H9 (cell line): ENCODE measurements around the gene TCEAL8. TPM values are rescaled to one million over a fixed set of nuclear protein-coding genes. Genes with fewer than 3 reads are reported as not detected.
"Not testable (repeated sequence)": the region's sequence is repeated elsewhere in the genome, so short reads cannot be mapped to it uniquely, and the experiment has no call there.

ENCODE experiments used
- DNase-seq: peaks from one replicate; pipeline ENCODE4 v3.0.0-alpha.2; 2017
- H2AFZ ChIP-seq: one replicate; pipeline ENCODE4 v1.6.1; 2013; ENCODE audit warnings: mild to moderate bottlenecking, low read length, control low read depth, moderate library complexity
- H2AK5ac ChIP-seq: 2 replicates; pipeline ENCODE4 v1.6.1; 2013; ENCODE audit warnings: low read length, control low read depth, mixed read lengths; ENCODE audit not compliant: insufficient read length
- H2BK120ac ChIP-seq: one replicate; pipeline ENCODE4 v1.6.1; 2013; ENCODE audit warnings: low read depth, mild to moderate bottlenecking, low read length, control low read depth, inconsistent platforms; ENCODE audit not compliant: poor library complexity, severe bottlenecking
- H2BK12ac ChIP-seq: 2 replicates; pipeline ENCODE4 v1.6.1; 2013; ENCODE audit warnings: low read length, control low read depth, mixed read lengths, low read depth; ENCODE audit not compliant: insufficient read length
- H2BK15ac ChIP-seq: 2 replicates; pipeline ENCODE4 v1.6.1; 2013; ENCODE audit warnings: low read depth, low read length, control low read depth
- H2BK20ac ChIP-seq: one replicate; pipeline ENCODE4 v1.6.1; 2013; ENCODE audit warnings: low read depth, mild to moderate bottlenecking, low read length, control low read depth, inconsistent platforms; ENCODE audit not compliant: poor library complexity, severe bottlenecking
- H2BK5ac ChIP-seq: 2 replicates; pipeline ENCODE4 v1.6.1; 2013; ENCODE audit warnings: low read length, control low read depth, mixed read lengths; ENCODE audit not compliant: insufficient read length
- H3K14ac ChIP-seq: 2 replicates; pipeline ENCODE4 v1.6.1; 2013; ENCODE audit warnings: low read length, control low read depth; ENCODE audit not compliant: insufficient read depth
- H3K18ac ChIP-seq: 2 replicates; pipeline ENCODE4 v1.6.1; 2013; ENCODE audit warnings: low read depth, mild to moderate bottlenecking, mixed read lengths, low read length, control low read depth; ENCODE audit not compliant: insufficient read length
- H3K23ac ChIP-seq: 2 replicates; pipeline ENCODE4 v1.6.1; 2013; ENCODE audit warnings: low read length, control low read depth, mixed read lengths, low read depth; ENCODE audit not compliant: insufficient read length
- H3K23me2 ChIP-seq: 2 replicates; pipeline ENCODE4 v1.6.1; 2013; ENCODE audit warnings: low read depth, mild to moderate bottlenecking, mixed read lengths, low read length, control low read depth; ENCODE audit not compliant: insufficient read length, poor library complexity, severe bottlenecking
- H3K27ac ChIP-seq: 2 replicates; pipeline ENCODE4 v1.5.1; 2013; ENCODE audit warnings: low read length, control low read depth, mixed read lengths, low read depth; ENCODE audit not compliant: insufficient read length
- H3K27me3 ChIP-seq: 2 replicates; pipeline ENCODE4 v1.6.1; 2013; ENCODE audit warnings: low read length, control low read depth, inconsistent platforms; ENCODE audit not compliant: insufficient read depth
- H3K4ac ChIP-seq: 2 replicates; pipeline ENCODE4 v1.6.1; 2013; ENCODE audit warnings: low read depth, mild to moderate bottlenecking, control low read depth, inconsistent platforms, low read length, moderate library complexity
- H3K4me1 ChIP-seq: 2 replicates; pipeline ENCODE4 v1.6.1; 2013; ENCODE audit warnings: low read length, control low read depth, inconsistent platforms; ENCODE audit not compliant: insufficient read depth
- H3K4me2 ChIP-seq: 2 replicates; pipeline ENCODE4 v1.6.1; 2013; ENCODE audit warnings: low read length, control low read depth, mixed read lengths; ENCODE audit not compliant: insufficient read length, insufficient read depth
- H3K56ac ChIP-seq: 2 replicates; pipeline ENCODE4 v1.6.1; 2013; ENCODE audit warnings: low read depth, mild to moderate bottlenecking, mixed read lengths, low read length, control low read depth; ENCODE audit not compliant: insufficient read length
- H3K79me1 ChIP-seq: 2 replicates; pipeline ENCODE4 v1.6.1; 2013; ENCODE audit warnings: low read depth, mild to moderate bottlenecking, moderate library complexity, low read length, control low read depth, inconsistent platforms; ENCODE audit not compliant: insufficient read depth, poor library complexity, severe bottlenecking
- H3K79me2 ChIP-seq: 2 replicates; pipeline ENCODE4 v1.6.1; 2013; ENCODE audit warnings: low read length, control low read depth, inconsistent platforms; ENCODE audit not compliant: insufficient read depth
- H3K9ac ChIP-seq: 2 replicates; pipeline ENCODE4 v1.6.1; 2013; ENCODE audit warnings: low read length, control low read depth, mixed read lengths; ENCODE audit not compliant: insufficient read length; ENCODE audit errors: extremely low read depth
- H3K9me3 ChIP-seq: one replicate; pipeline ENCODE4 v1.6.1; 2013; ENCODE audit warnings: low read depth, low read length, inconsistent platforms; ENCODE audit not compliant: control insufficient read depth
- H3T11ph ChIP-seq: one replicate; pipeline ENCODE4 v1.6.1; 2013; ENCODE audit warnings: mild to moderate bottlenecking, low read length, control low read depth, inconsistent platforms
- H4K20me1 ChIP-seq: one replicate; pipeline ENCODE4 v1.6.1; 2013; ENCODE audit not compliant: control insufficient read depth, insufficient read length, insufficient read depth
- H4K5ac ChIP-seq: 2 replicates; pipeline ENCODE4 v1.6.1; 2013; ENCODE audit warnings: low read depth, mild to moderate bottlenecking, mixed read lengths, low read length, control low read depth; ENCODE audit not compliant: insufficient read length
- H4K8ac ChIP-seq: replicated peaks from 2 replicates; pipeline ENCODE4 v1.6.1; 2013; ENCODE audit warnings: low read length, control low read depth, mixed read lengths, low read depth; ENCODE audit not compliant: insufficient read length
- H4K91ac ChIP-seq: 2 replicates; pipeline ENCODE4 v1.6.1; 2013; ENCODE audit warnings: low read depth, mild to moderate bottlenecking, moderate library complexity, mixed read lengths, low read length, control low read depth; ENCODE audit not compliant: insufficient read length
- H3K27ac Mint-ChIP-seq, 3 experiments: 2 replicates in 2 of 3; 3 replicates in 1 of 3; pipeline ENCODE4 v1.8.0; 2020 to 2021; ENCODE audit warnings: mixed read lengths in 3 of 3, mild to moderate bottlenecking in 1 of 3, moderate library complexity in 1 of 3
- H3K27me3 Mint-ChIP-seq: 2 replicates; pipeline ENCODE4 v1.8.0; 2021; ENCODE audit warnings: low read depth, mild to moderate bottlenecking, moderate library complexity, mixed read lengths
- H3K36me3 Mint-ChIP-seq, 3 experiments: 2 replicates in 2 of 3; 3 replicates in 1 of 3; pipeline ENCODE4 v1.8.0; 2020 to 2021; ENCODE audit warnings: low read depth in 3 of 3, mixed read lengths in 3 of 3; ENCODE audit not compliant: insufficient read depth in 1 of 3
- H3K4me1 Mint-ChIP-seq, 2 experiments: 2 replicates each; pipeline ENCODE4 v1.8.0; 2020; ENCODE audit warnings: mixed read lengths in 2 of 2
- H3K4me3 Mint-ChIP-seq, 2 experiments: 2 replicates in 1 of 2; 3 replicates in 1 of 2; pipeline ENCODE4 v1.8.0; 2020 to 2021; ENCODE audit warnings: mild to moderate bottlenecking in 2 of 2, mixed read lengths in 2 of 2, moderate library complexity in 1 of 2
- H3K9me3 Mint-ChIP-seq, 2 experiments: 2 replicates in 1 of 2; 3 replicates in 1 of 2; pipeline ENCODE4 v1.8.0; 2020; ENCODE audit warnings: mild to moderate bottlenecking in 2 of 2, mixed read lengths in 2 of 2, moderate library complexity in 1 of 2
- CTCF ChIP-seq: fragments of 200-600 bp; sonication (generic); conservative IDR thresholded peaks from 3 replicates; pipeline ENCODE4 v1.8.0; 2021; ENCODE audit warnings: antibody characterized with exemption, mild to moderate bottlenecking
- WGBS: extraction: QIAGEN DNeasy Blood & Tissue Kit; methylation state at CpG from one replicate; pipeline ENCODE4 v1.1.7; 2013; ENCODE audit warnings: missing lambda C conversion rate, low lambda C conversion rate, mixed read lengths; ENCODE audit not compliant: insufficient read length; ENCODE audit errors: extremely low coverage; 5-methylcytosine and 5-hydroxymethylcytosine counted together
- total RNA-seq: library from RNA; stranded (reverse); gene quantifications from 2 replicates; pipeline ENCODE4 v1.2.1, GENCODE V29; 2021

TCEAL8 gene
- total RNA-seq, 1 experiment from 2014 or later = 78.1 TPM

- Histone ChIP-seq H4K91ac (no peak overlapping the region), H3K4me2 (no peak overlapping the region), H3K79me1 (no peaks in the 10 kb centered on the region), H2BK5ac (no peak overlapping the region), H4K8ac (no peak overlapping the region), H3K4me1 (no peaks in the 10 kb centered on the region), H2BK20ac (no peak overlapping the region), H2AK5ac (no peak overlapping the region), H3K23me2 (no peaks in the 10 kb centered on the region), H3K14ac (no peak overlapping the region), H3K9ac (no peak overlapping the region), H3K56ac (no peak overlapping the region), H3K9me3 (no peaks in the 10 kb centered on the region), H3K27ac (no peak overlapping the region), H3K23ac (no peak overlapping the region), H2BK12ac (no peak overlapping the region), H4K20me1 (no peaks in the 10 kb centered on the region), H3K27me3 (no peaks in the 10 kb centered on the region), H2BK15ac (no peak overlapping the region), H3T11ph (no peak overlapping the region), H3K4ac (no peak overlapping the region), H3K18ac (no peak overlapping the region), H4K5ac (no peak overlapping the region), H2AFZ (no peak overlapping the region), H3K79me2 (no peaks in the 10 kb centered on the region), H2BK120ac (no peak overlapping the region)
- Mint-ChIP-seq H3K4me3 (no peak overlapping the region), H3K4me1 (no peaks in the 10 kb centered on the region), H3K27me3 (no peaks in the 10 kb centered on the region), H3K9me3 (peaks cover 0 to 52% of the 10 kb centered on the region in 2 experiments; a peak in 3 of 5 replicates), H3K36me3 (no peaks in the 10 kb centered on the region), H3K27ac (no peak overlapping the region)
- no peak for DNase-seq
- no CpG with 5 or more reads among the region's 2 CpGs for WGBS
- TF ChIP-seq CTCF = no peak
Measured at GRCh38 chrX:103233263-103233662, 21.7 kb downstream of the TCEAL8 start.

- H2BK20ac ChIP-seq, H3K9me3 ChIP-seq, H3K14ac ChIP-seq, H3K27me3 Mint-ChIP-seq, H3K4me1 ChIP-seq, H3K9ac ChIP-seq, H3K23me2 ChIP-seq, H3K27ac ChIP-seq, H2BK15ac ChIP-seq, H4K20me1 ChIP-seq, H4K91ac ChIP-seq, H2BK12ac ChIP-seq, H3T11ph ChIP-seq, H3K36me3 Mint-ChIP-seq, H3K4me3 Mint-ChIP-seq, H2AFZ ChIP-seq, H3K27me3 ChIP-seq, H3K4ac ChIP-seq, H4K8ac ChIP-seq, H3K4me1 Mint-ChIP-seq, H3K23ac ChIP-seq, H3K79me2 ChIP-seq, DNase-seq, H2AK5ac ChIP-seq, H2BK5ac ChIP-seq, H4K5ac ChIP-seq, H3K4me2 ChIP-seq, H3K79me1 ChIP-seq, H2BK120ac ChIP-seq, H3K56ac ChIP-seq, H3K18ac ChIP-seq, H3K27ac Mint-ChIP-seq: not testable (repeated sequence)
- no CpG with 5 or more reads among the region's 4 CpGs for WGBS
- peaks cover 3 to 59% of the 10 kb centered on the region in 2 experiments; a peak in 4 of 5 replicates for H3K9me3 Mint-ChIP-seq
Measured at GRCh38 chrX:103225918-103226317, 29.0 kb downstream of the TCEAL8 start.
